ENCODE data around the gene ALKBH3.

ALKBH3 gene

GRCh38 chr11:43942662-43943371 is 62.2 kb downstream of the ALKBH3 start:
- DNase-seq, result peak; percentile 74

GRCh38 chr11:43943372-43943930 is 62.8 kb downstream of the ALKBH3 start:
- DNase-seq, result no peak

GRCh38 chr11:43943931-43944751 is 63.5 kb downstream of the ALKBH3 start:
- DNase-seq, result no peak

GRCh38 chr11:43944761-43945311 is 64.2 kb downstream of the ALKBH3 start:
- no peak for DNase-seq

GRCh38 chr11:43947003-43947500 is 66.4 kb downstream of the ALKBH3 start:
- DNase-seq, result no peak

GRCh38 chr11:43947815-43948214 is 67.2 kb downstream of the ALKBH3 start:
- DNase-seq, result no peak

GRCh38 chr11:43948341-43949225 is 68.0 kb downstream of the ALKBH3 start:
- no peak for DNase-seq

- DNase-seq, result no peak
Measured at GRCh38 chr11:43950311-43950855, 69.8 kb downstream of the ALKBH3 start.

GRCh38 chr11:43951231-43951630 is 70.6 kb downstream of the ALKBH3 start:
- DNase-seq, result peak; percentile 69

- no peak for DNase-seq
Measured at GRCh38 chr11:43952020-43952400, 71.4 kb downstream of the ALKBH3 start.

- DNase-seq, result no peak
Measured at GRCh38 chr11:43952401-43953342, 72.0 kb downstream of the ALKBH3 start.

GRCh38 chr11:43953521-43953920 is 72.9 kb downstream of the ALKBH3 start:
- no peak for DNase-seq

GRCh38 chr11:43954241-43954640 is 73.6 kb downstream of the ALKBH3 start:
- no peak for DNase-seq

GRCh38 chr11:43955381-43956118 is 74.9 kb downstream of the ALKBH3 start:
- no peak for DNase-seq

GRCh38 chr11:43957571-43957970 is 76.9 kb downstream of the ALKBH3 start:
- no peak for DNase-seq

- no peak for DNase-seq
Measured at GRCh38 chr11:43959321-43959995, 78.8 kb downstream of the ALKBH3 start.

GRCh38 chr11:43962383-43963278 is 82.0 kb downstream of the ALKBH3 start:
- no peak for DNase-seq

- no peak for DNase-seq
Measured at GRCh38 chr11:43963279-43963620, 82.6 kb downstream of the ALKBH3 start.

- DNase-seq, result no peak
Measured at GRCh38 chr11:43967661-43968060, 87.0 kb downstream of the ALKBH3 start.

All from right hindlimb (tissue), 1 donor.